HG03097 (cell line): ENCODE results near the gene MYO19.

ENCODE experiments used
- ATAC-seq: cut with Tn5 transposase; IDR thresholded peaks from one replicate; pipeline ENCODE4 v1.9.1; 2021; ENCODE audit not compliant: unreplicated experiment, low FRiP score

The MYO19 gene

GRCh38 chr17:36534840-36535668, at the start of gene MYO19, which contains the start of gene PIGW:
Gene MYO19, minus strand, starts transcription at chr17:36534868. Its CDS starts 2,330 bp downstream, at chr17:36532538.
Gene PIGW, plus strand, starts transcription at chr17:36534987. Its CDS starts 2,115 bp downstream, at chr17:36537102.
- ATAC-seq, result peak; percentile 58

- ATAC-seq, result no peak
These were observed 49.1 kb upstream of the MYO19 start for GRCh38 chr17:36583787-36584186.

GRCh38 chr17:36578671-36579070, 44.0 kb upstream of the MYO19 start:
- no peak for ATAC-seq

- no peak for ATAC-seq
These were observed 42.1 kb upstream of the MYO19 start for GRCh38 chr17:36576793-36577192.

- no peak for ATAC-seq
These were observed 40.4 kb upstream of the MYO19 start for GRCh38 chr17:36575028-36575427.

GRCh38 chr17:36566081-36566480, 31.4 kb upstream of the MYO19 start:
- ATAC-seq, result no peak

- ATAC-seq, result no peak
These were observed 18.8 kb upstream of the MYO19 start for GRCh38 chr17:36553459-36553858.

- ATAC-seq, result no peak
These were observed 16.1 kb upstream of the MYO19 start for GRCh38 chr17:36550491-36551417.

GRCh38 chr17:36547776-36548175, 13.1 kb upstream of the MYO19 start:
- ATAC-seq, result no peak

GRCh38 chr17:36546418-36547093, 11.9 kb upstream of the MYO19 start:
- ATAC-seq, result no peak

GRCh38 chr17:36545465-36546417, 11.1 kb upstream of the MYO19 start:
- peak; percentile 57 for ATAC-seq

GRCh38 chr17:36545077-36545464, 10.4 kb upstream of the MYO19 start:
- peak; percentile 35 for ATAC-seq

- peak; percentile 46 for ATAC-seq
These were observed 9.8 kb upstream of the MYO19 start, which contains the start of gene GGNBP2 for GRCh38 chr17:36544307-36545076. Gene GGNBP2, plus strand, starts transcription at chr17:36544919. Its CDS starts 806 bp downstream, at chr17:36545725.

GRCh38 chr17:36544044-36544306, 9.3 kb upstream of the MYO19 start:
- no peak for ATAC-seq

GRCh38 chr17:36542755-36543154, 8.1 kb upstream of the MYO19 start:
- ATAC-seq, result no peak

- no peak for ATAC-seq
These were observed 6.0 kb upstream of the MYO19 start for GRCh38 chr17:36540696-36541095.

- ATAC-seq, result no peak
These were observed 1.0 kb upstream of the MYO19 start for GRCh38 chr17:36535669-36536081.

GRCh38 chr17:36533935-36534839, 481 bp downstream of the MYO19 start:
- ATAC-seq, result peak; percentile 18
